Measurements from ENCODE around the gene ANKS1B.

Gene ANKS1B

DNA sequence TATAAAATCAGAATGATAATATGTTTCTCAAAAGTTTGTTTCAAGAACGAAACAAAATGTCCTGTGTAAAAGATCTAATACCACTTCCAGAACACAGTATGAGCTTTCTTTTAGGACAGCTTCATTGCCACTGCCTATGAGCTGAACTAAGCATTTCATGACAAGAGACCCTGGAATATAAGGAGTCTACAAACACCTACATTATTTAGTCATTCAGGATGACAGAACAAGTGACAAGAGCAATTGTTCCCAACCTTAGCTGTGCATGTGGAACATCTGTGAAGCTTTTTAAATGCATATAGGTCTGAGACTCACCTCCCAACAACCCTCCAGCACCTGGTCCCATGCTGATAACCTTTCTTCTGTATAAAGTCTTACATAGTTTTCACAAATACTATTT is 440.3 kb downstream of the ANKS1B start:
- no peak for DNase-seq (ENCODE audit: low read depth)
- TF ChIP-seq, protein P1, sequence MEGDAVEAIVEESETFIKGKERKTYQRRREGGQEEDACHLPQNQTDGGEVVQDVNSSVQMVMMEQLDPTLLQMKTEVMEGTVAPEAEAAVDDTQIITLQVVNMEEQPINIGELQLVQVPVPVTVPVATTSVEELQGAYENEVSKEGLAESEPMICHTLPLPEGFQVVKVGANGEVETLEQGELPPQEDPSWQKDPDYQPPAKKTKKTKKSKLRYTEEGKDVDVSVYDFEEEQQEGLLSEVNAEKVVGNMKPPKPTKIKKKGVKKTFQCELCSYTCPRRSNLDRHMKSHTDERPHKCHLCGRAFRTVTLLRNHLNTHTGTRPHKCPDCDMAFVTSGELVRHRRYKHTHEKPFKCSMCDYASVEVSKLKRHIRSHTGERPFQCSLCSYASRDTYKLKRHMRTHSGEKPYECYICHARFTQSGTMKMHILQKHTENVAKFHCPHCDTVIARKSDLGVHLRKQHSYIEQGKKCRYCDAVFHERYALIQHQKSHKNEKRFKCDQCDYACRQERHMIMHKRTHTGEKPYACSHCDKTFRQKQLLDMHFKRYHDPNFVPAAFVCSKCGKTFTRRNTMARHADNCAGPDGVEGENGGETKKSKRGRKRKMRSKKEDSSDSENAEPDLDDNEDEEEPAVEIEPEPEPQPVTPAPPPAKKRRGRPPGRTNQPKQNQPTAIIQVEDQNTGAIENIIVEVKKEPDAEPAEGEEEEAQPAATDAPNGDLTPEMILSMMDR (IDR thresholded peaks at IDR 0.05; ENCODE audit: insufficient read depth, low read depth, low read length, missing control alignments): no peak
- no peak overlapping the region for H3K4me3 ChIP-seq (ENCODE audit: low read depth, low read length)

DNA sequence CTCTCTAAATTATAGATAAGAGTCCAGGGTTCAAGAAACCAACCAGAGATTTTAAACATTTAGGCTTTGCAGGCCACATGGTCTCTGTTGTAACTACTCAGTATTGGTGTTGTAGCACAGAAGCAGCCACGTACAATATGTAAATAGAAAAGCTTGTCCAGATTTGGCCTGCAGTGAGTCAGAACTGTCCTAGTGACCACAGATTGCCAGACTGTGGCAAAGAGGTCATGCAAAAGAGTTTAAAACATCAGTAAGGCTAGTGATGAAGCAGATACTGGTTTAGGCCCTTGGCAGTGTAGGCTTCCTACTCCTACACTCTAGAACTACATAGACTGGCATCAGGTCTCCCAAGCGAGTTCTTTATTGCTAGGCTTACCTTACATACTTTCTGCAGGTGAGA is 454.8 kb downstream of the ANKS1B start:
- no peak overlapping the region for H3K4me3 ChIP-seq (ENCODE audit: low read depth, low read length)
- peak; percentile 77 for DNase-seq (ENCODE audit: low read depth)
- TF ChIP-seq, protein P1 (IDR thresholded peaks at IDR 0.05; ENCODE audit: insufficient read depth, low read depth, low read length, missing control alignments): no peak

DNA sequence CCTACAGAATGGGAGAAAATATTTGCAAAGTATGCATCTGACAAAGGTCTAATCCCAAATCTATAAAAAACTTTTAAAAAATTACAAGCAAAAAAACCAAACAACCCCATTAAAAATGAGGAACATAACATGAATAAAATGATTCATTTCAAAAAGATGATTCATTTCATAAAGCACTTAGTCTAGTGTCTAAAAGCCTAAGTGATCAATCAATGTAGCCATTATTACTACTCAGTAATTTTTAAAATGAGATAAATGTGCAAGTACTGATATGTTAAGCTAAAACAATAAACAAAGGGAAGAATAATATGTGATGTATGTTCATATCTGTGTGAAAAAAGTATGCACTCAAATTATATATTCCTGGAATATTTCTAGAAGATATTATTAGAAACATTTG is 456.3 kb downstream of the ANKS1B start:
- H3K4me3 ChIP-seq (ENCODE audit: low read depth, low read length): no peak overlapping the region
- TF ChIP-seq, protein P1 (IDR thresholded peaks at IDR 0.05; ENCODE audit: insufficient read depth, low read depth, low read length, missing control alignments): no peak
- no peak for DNase-seq (ENCODE audit: low read depth)

DNA sequence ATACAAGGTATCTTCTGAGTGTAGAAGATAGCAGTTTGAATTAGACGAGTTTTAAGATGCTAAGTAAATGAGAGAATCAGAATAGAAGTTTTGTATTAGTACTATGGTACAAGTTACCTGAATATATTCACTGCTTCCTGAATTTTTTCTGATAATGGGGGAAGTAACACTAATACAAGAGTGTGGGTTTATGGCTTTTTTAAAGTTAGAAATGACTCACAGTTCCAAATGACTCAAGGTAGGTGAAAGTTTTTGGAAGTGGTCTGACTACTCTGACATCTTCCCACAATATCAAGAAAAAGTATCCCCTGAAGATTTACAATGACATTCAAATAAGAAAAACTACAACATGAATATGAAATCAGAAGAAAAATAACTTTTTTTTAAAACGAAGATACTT is 460.9 kb downstream of the ANKS1B start:
- no peak for DNase-seq (ENCODE audit: low read depth)
- TF ChIP-seq, protein P1 (IDR thresholded peaks at IDR 0.05; ENCODE audit: insufficient read depth, low read depth, low read length, missing control alignments): no peak
- H3K4me3 ChIP-seq (ENCODE audit: low read depth, low read length): no peak overlapping the region

DNA sequence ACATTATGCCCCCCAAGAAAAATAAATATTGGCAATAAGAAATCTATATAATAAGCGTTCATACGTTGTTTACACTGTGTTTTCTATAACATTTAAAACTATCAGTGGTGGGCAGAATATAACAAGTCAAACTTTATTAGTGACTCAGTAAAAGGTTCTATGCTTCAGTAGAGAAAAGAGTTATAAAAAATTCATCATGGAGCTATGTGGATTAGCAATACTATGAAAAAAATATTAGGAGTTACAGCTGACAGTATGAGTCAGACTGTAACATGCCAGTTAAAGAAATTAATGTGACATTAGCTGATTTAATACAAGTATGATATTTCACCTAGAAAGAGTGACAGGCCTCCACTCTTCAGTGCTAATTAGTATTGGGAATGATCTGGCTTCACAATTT is 462.3 kb downstream of the ANKS1B start:
- TF ChIP-seq, protein P1 (IDR thresholded peaks at IDR 0.05; ENCODE audit: insufficient read depth, low read depth, low read length, missing control alignments): no peak
- DNase-seq (ENCODE audit: low read depth): no peak
- no peak overlapping the region for H3K4me3 ChIP-seq (ENCODE audit: low read depth, low read length)

DNA sequence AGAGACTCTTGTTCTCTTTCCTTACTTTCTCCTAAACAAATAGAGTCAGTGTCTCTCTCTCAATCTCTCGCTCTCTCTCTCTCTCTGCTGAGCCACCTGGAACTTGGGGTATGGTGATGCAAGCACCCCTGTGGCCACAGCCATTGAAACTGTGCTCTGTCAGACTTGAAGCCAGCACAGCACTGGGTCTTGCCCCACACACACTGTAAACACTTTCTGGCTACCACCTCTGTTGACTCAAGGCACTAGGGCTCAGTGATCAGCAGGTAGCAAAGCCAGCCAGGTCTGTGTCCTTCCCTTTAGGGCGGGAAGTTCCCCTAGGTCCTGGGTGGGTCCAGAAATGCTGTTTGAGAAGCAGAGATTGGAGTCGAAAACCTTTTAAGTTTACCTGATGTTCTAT is 463.1 kb downstream of the ANKS1B start:
- no peak overlapping the region for H3K4me3 ChIP-seq (ENCODE audit: low read depth, low read length)
- TF ChIP-seq, protein P1 (IDR thresholded peaks at IDR 0.05; ENCODE audit: insufficient read depth, low read depth, low read length, missing control alignments): no peak
- peak; percentile 5 for DNase-seq (ENCODE audit: low read depth)

DNA sequence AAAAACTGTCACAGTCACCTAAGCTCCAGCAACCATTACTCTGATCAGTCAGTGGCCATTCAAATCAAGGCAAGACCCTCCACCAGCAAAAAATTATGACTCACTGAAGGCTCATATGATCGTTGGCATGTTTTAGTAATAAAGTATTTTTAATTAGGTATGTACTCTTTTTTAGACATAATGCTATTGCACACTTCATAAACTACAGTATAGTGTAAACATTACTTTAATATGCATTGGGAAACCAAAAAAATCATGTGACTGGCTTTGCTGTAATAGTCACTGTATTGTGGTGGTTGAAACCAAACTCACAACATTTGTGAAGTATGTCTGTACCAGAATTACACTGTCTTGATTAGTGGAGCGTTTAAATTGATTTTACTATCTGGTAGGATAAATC is 471.7 kb downstream of the ANKS1B start:
- no peak overlapping the region for H3K4me3 ChIP-seq (ENCODE audit: low read depth, low read length)
- no peak for DNase-seq (ENCODE audit: low read depth)
- TF ChIP-seq, protein P1 (IDR thresholded peaks at IDR 0.05; ENCODE audit: insufficient read depth, low read depth, low read length, missing control alignments): no peak

All from GM12865 (cell line).